Motor neuron (in vitro differentiated cells): Measurements from ENCODE around the gene CHD1L. TPM values are rescaled to one million over a fixed set of nuclear protein-coding genes. Genes with fewer than 3 reads are reported as not detected.
"Not testable (repeated sequence)": the region's sequence is repeated elsewhere in the genome, so short reads cannot be mapped to it uniquely, and the experiment has no call there.

Source experiments
- ATAC-seq, 8 experiments: fragments of 200-7000 bp; cut with Tn5 transposase; replicated peaks in 6 of 8; 2 replicates each; pipeline ENCODE4 v1.8.0; 2021; ENCODE audit warnings: mild to moderate bottlenecking in 8 of 8, moderate library complexity in 8 of 8
- H3K27ac ChIP-seq, 2 donors: fragments of 250-450 bp; sonication (Bioruptor Pico); 2 replicates each; pipeline ENCODE4 v1.9.0; 2021; ENCODE audit warnings: antibody characterized with exemption in 2 of 2, mild to moderate bottlenecking in 2 of 2, moderate library complexity in 1 of 2
- H3K4me1 ChIP-seq, 2 donors: fragments of 250-450 bp; sonication (Bioruptor Pico); replicated peaks in 1 of 2; 2 replicates each; pipeline ENCODE4 v1.6.1; 2021; ENCODE audit warnings: antibody characterized with exemption in 2 of 2, mild to moderate bottlenecking in 2 of 2, moderate library complexity in 1 of 2
- H3K4me3 ChIP-seq, 5 donors: fragments of 250-450 bp; sonication (Bioruptor Pico); 2 replicates each; pipeline ENCODE4 v1.9.0; 2021; ENCODE audit warnings: antibody characterized with exemption in 5 of 5, mild to moderate bottlenecking in 5 of 5, moderate library complexity in 4 of 5
- WGBS, 10 experiments: fragments of 450-650 bp; shearing (Covaris generic); methylation state at CpG; one replicate each; pipeline ENCODE4 v1.0.0; 2022; 5-methylcytosine and 5-hydroxymethylcytosine counted together
- in situ Hi-C, 9 experiments: fragments of 400-800 bp; cut with MboI; loops; one replicate each; pipeline ENCODE4 v1.15.0; 2021; ENCODE audit warnings: low sequenced_read_pairs in 9 of 9, low pct_unique_long_range_greater_than_20kb in 2 of 9; ENCODE audit not compliant: unreplicated experiment in 9 of 9
- total RNA-seq, 8 experiments: library from RNA; unstranded; fragments of 300-600 nt; gene quantifications; 2 replicates each; pipeline versions ENCODE4 v1.2.3 to v1.2.4, GENCODE V29; 2022

CHD1L gene
- total RNA-seq, result 10 to 100 TPM; 20.7 to 50.9 (median 31.4) TPM

DNA sequence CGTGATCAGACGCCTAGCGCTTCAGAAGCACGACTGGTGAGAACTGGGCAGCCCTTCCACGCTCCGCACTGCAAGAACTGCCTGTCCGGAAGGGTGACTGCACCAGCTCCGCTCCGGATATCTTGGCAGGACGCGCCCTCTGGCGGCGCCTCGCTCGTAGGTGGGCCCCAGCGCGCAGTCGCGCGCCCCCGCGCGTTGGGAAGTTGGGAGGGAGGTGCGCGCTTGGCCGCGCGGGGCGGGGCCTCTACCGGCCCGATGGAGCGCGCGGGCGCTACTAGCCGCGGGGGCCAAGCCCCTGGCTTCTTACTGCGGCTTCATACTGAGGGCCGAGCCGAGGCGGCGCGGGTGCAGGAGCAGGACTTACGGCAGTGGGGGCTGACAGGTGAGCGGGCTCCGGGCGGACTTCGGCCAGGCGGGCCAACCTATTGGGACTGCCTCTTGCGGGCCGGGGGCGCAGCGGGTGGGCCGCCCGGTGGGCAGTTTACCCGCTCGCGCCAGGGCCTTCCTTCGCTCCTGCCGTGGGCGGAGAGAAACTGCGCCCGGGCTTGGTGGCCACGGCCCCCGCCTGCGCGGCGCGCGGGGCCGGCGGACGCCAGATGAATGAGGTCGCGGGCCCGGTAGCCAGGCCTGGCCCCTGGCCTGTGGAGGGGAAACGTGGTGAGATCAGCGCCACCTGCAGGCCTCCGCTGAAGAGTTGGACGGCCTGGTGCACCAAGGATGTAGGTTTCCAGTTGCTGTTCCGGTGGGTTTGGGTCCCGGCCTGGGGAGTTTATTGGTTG lies at the start of gene CHD1L:
CHD1L (plus strand) TSS at position 236 of the 779 bp plus-strand sequence; CDS start at position 256, 20 bp downstream.
- ATAC-seq, result peak; percentile 87 to 92 (median 91)
- in situ Hi-C loops, result no loop called here
- WGBS, 10 experiments, result 0 to 4% (median 1%) methylated on average over 5 to 22 of the region's 82 CpGs; no CpG with 5 or more reads in 5 of the 10 experiments
- peak within 1 kb of the TSS; percentile 78 to 87 for H3K27ac ChIP-seq
- peaks cover 3 to 7% of the 10 kb centered on the region in 2 donors for H3K4me1 ChIP-seq
- peak within 1 kb of the TSS; percentile 69 to 97 (median 84) for H3K4me3 ChIP-seq

DNA sequence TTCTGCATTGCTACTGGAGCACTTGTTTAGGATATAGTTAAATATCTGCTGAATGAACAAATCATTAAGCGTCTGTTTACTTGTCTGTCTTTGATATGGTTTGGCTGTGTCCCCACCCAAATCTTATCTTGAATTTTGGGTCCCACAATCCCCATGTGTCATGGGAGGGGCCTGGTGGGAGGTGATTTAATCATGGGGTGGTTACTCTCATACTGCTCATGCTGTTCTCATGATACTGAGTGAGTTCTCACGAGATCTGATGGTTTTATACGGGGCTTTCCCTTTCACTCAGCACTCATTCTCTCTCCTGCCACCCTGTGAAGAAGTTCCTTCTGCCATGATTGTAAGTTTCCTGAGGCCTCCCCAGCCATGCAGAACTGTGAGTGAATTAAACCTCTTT lies 45.2 kb upstream of the CHD1L start:
- H3K4me3 ChIP-seq, H3K4me1 ChIP-seq, in situ Hi-C loops, ATAC-seq, H3K27ac ChIP-seq: not testable (repeated sequence)
- 50 to 100% (median 91%) methylated on average over 1 to 3 of the region's 3 CpGs; no CpG with 5 or more reads in 3 of the 10 experiments for WGBS, 10 experiments

DNA sequence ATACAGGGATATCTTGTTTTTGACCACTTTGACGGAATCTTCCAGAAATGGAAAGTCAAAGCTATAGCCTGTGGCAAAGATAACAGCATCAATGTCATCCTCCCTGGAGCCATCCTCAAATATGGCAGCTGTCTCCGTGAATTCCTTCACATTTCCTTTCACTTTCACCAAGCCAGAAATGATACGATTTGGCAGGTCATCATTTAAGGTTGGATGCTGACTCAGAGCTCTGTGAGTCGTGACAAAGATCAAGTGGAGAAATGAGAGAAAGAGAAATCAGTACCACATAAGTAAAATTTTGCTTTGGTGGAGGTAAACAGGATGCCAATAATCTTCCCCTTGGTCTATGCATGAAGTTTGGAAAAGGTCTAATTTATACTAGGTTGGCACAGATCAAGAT lies 41.2 kb upstream of the CHD1L start:
- ATAC-seq, result no peak
- H3K4me3 ChIP-seq, result no peak overlapping the region
- 0 to 90% (median 80%) methylated on average over 1 to 4 of the region's 4 CpGs; no CpG with 5 or more reads in 1 of the 10 experiments for WGBS, 10 experiments
- in situ Hi-C loops, result no loop called here
- no peaks in the 10 kb centered on the region for H3K4me1 ChIP-seq
- H3K27ac ChIP-seq, result no peak overlapping the region

DNA sequence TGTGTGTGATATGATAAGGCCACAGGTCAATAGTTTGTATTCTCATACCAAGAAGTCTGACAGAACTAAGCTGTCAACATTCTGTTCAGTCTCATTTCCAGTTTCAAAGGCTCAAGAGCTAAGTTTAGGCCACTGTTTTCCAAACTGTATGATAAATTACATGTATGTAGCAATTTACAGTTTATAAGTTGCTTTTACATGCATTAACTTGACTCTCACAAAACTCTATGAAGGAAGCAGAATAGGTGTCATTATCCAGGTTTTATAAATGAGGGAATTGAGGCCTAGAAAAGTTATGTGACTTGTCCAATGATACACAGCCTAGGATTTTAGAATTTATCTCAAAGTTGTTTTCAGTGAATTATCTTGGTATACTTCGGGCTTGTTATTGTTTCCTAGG lies 40.7 kb upstream of the CHD1L start:
- in situ Hi-C loops, result no loop called here
- Histone ChIP-seq H3K27ac (no peak overlapping the region), H3K4me3 (no peak overlapping the region), H3K4me1 (no peaks in the 10 kb centered on the region)
- 38 to 100% (median 83%) methylated on average over 1 of the region's 1 CpG for WGBS, 10 experiments
- ATAC-seq, result no peak

DNA sequence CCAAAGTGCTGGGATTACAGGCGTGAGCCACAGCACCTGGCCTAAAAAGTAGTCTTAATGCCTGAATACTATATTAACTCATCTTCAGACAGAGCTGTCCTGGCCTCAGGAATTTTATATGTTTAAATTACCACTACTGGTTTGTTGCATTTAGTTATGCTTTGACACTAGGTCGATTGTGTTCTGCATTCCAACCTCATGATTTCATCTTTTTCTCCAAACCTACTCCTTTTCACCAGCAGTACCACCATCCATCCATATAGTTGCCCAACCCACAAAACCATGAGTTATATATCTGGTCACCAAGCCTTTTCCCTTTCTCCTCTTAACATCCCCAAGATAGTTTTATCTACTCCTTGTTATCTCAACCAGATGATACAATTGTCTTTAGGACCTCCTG lies 39.9 kb upstream of the CHD1L start:
- Histone ChIP-seq H3K4me3 (no peak overlapping the region), H3K27ac (no peak overlapping the region), H3K4me1 (no peaks in the 10 kb centered on the region)
- in situ Hi-C loops, result no loop called here
- 8 to 67% (median 35%) methylated on average over 1 to 2 of the region's 2 CpGs; no CpG with 5 or more reads in 2 of the 10 experiments for WGBS, 10 experiments
- no peak for ATAC-seq

DNA sequence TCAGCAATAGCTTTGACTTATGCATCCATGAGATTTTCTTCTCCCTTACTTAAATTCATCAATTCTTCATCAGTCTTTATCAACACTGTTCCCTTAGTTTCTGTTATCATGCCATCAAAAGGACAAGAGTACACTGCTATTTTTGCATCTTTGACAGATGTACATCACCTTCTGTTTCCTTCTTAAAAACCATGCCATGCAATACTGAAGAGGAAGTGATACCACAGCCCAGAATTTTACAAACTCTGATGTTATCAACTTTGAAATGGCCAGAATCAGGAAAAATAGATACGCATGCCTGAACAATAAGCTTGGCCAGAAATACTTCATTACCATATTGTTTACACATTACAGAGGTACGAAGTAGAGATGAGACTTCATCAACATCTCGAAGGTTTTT lies 38.4 kb upstream of the CHD1L start:
- Histone ChIP-seq H3K27ac (no peak overlapping the region), H3K4me3 (no peak overlapping the region), H3K4me1 (no peaks in the 10 kb centered on the region)
- in situ Hi-C loops, result no loop called here
- WGBS, 10 experiments, result 44 to 93% (median 76%) methylated on average over 1 to 3 of the region's 3 CpGs
- no peak for ATAC-seq

DNA sequence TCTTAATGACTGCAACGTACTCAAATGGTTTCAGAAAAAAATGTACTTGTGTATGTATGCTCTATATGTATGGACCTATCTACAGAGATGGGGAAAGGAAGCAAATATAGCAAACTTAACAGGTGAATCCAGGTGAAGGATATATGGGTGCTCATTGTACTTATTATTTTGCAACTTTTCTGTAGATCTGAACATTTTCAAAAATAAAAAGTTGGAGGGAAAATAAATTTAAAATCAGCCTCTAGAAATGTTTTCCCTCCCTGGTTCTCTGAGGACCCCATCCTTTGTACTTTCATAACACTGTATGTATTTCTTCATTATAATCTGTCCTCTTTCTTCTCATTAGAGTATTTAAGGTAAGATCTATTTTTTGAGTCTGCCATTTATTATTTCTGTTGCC lies 35.3 kb upstream of the CHD1L start:
- no peak for ATAC-seq
- in situ Hi-C loops, result no loop called here
- H3K27ac ChIP-seq, result no peak overlapping the region
- no peak overlapping the region for H3K4me3 ChIP-seq
- 0 to 93% (median 50%) methylated on average over 1 of the region's 1 CpG; no CpG with 5 or more reads in 3 of the 10 experiments for WGBS, 10 experiments
- H3K4me1 ChIP-seq, result no peaks in the 10 kb centered on the region

DNA sequence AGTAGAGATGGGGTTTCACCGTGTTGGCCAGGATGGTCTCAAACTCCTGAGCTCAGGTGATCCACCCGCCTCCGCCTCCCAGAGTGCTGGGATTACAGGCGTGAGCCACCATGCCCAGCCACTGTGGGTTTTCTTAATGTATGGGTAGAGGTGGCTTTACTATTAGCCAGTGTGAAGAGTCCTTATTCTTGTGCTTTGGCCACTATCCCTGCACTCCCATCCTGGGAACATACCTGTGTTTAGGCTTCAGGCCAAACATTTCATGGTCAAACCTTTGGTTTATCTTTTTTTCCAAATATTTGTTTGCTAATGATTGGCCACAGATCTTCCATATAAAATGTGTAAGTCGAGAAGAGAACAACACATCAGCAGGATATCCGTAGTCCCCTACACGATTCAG lies 33.9 kb upstream of the CHD1L start:
- no peak for ATAC-seq
- in situ Hi-C loops, result no loop called here
- Histone ChIP-seq H3K4me3 (no peak overlapping the region), H3K27ac (no peak overlapping the region), H3K4me1 (no peaks in the 10 kb centered on the region)
- 50 to 88% (median 78%) methylated on average over 2 to 5 of the region's 7 CpGs; no CpG with 5 or more reads in 3 of the 10 experiments for WGBS, 10 experiments

DNA sequence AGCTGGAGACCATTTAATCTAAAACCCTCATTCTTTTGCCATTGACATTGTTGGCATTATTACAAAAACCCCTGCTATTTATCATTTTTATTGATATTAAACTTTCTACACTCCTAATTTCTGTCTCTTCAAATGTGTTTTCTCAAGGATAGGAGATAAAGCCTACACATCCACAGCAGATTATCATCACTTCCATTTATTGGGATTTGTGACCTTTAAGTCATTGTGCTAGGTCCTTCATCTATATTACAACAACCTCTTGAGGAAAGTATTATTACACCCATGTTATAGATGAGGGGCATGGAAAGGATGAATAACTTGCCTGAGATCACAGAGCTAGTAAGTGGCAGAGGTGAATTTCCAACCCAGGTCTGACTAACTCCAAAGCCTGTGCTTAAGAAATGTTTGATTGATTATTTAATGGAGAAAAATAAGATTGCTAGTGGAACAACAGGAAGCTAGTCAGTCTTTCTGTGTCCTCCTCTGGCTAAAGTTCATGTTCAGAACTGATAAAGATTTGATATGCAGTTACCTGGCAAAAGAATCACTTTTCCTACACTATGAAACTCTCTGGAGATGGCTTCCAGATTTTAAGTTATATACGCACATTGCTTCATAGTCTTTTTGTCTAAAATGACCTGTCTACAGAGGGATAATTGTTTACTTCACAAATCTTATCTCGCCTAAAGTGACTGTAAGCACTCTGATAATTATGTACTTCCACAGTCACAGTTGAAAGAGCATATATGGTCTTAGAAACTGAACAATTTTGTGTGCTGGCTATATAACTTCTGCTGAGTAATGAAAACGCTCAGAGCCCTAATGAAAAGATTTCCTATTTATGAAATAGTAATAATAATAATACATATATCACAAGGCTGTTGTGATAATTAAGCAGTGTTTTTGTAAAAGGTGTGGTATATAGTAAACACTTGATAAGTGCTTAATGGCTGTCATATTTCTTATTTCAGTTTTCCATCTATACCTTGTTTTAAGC lies 32.4 kb upstream of the CHD1L start:
- H3K4me3 ChIP-seq, result no peak overlapping the region
- H3K27ac ChIP-seq, result no peak overlapping the region
- H3K4me1 ChIP-seq, result no peaks in the 10 kb centered on the region
- in situ Hi-C loops, result no loop called here
- 56 to 92% (median 87%) methylated on average over 1 to 3 of the region's 3 CpGs; no CpG with 5 or more reads in 1 of the 10 experiments for WGBS, 10 experiments
- ATAC-seq, result no peak

DNA sequence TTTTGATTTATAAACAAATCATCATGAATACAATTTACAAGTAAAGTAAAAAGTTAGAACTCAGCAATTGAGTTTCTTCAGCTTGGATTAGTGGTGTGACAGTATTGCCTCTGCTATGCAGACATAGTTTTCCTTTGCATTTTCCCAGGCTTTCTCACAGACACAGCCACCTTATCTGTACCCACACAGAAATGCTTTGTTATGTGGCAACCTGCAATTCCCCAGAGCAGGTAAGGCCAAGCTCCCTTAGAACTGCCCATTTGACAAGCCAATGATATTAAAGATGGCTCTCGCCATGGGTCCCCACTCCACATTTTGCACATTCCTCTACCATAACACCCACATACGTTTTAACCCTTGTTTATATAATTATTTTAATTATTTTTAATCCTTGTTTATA lies 31.5 kb upstream of the CHD1L start:
- WGBS, 10 experiments, result 25 to 100% (median 64%) methylated on average over 1 to 2 of the region's 2 CpGs; no CpG with 5 or more reads in 3 of the 10 experiments
- no peak overlapping the region for H3K27ac ChIP-seq
- in situ Hi-C loops, result no loop called here
- ATAC-seq, result no peak
- no peaks in the 10 kb centered on the region for H3K4me1 ChIP-seq
- no peak overlapping the region for H3K4me3 ChIP-seq

DNA sequence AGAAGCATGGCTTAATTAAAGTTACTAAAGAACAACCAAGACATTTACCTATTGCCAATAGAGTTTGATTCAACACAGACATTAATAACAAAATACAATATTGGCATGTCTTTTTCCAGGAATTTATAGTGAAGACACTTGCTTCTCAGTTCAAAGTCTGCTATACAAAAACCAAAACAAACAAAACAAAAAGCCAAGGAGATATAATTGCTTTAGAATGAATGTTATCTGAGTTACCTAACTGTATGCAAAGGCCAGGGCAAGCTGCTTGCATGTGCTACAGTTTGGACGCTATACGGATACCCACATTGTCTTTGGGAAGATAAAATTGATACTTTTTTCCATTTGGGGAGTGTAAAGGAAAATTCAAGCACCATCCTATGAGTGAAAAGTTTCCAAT lies 30.9 kb upstream of the CHD1L start:
- in situ Hi-C loops, result no loop called here
- WGBS, 10 experiments, result 90 to 100% (median 96%) methylated on average over 1 to 2 of the region's 2 CpGs; no CpG with 5 or more reads in 1 of the 10 experiments
- no peak for ATAC-seq

DNA sequence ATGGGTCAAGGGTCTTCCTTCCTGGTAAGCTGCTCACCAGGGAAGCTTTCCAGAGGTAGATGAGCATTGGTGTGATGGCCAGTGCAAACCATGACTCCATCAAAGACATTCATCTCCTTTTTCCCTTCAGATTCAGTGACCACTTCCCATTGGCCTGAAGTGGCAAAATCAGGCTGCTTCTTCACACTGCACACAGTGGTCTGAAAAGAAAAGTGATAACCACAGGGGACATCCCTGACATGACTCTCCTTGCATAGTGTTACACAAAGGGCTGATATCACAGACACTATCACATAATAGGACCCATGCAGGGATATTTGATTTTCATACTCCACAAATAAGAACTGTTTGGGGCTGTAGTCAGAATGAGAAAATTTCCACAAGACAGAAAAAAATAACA lies 29.2 kb upstream of the CHD1L start:
- H3K4me1 ChIP-seq, result no peaks in the 10 kb centered on the region
- H3K4me3 ChIP-seq, result no peak overlapping the region
- ATAC-seq, result no peak
- no peak overlapping the region for H3K27ac ChIP-seq
- in situ Hi-C loops, result no loop called here

More for the DNA sequence above, 30.9 kb upstream of the CHD1L start:
- H3K4me1 ChIP-seq, result no peaks in the 10 kb centered on the region
- no peak overlapping the region for H3K27ac ChIP-seq
- no peak overlapping the region for H3K4me3 ChIP-seq

DNA sequence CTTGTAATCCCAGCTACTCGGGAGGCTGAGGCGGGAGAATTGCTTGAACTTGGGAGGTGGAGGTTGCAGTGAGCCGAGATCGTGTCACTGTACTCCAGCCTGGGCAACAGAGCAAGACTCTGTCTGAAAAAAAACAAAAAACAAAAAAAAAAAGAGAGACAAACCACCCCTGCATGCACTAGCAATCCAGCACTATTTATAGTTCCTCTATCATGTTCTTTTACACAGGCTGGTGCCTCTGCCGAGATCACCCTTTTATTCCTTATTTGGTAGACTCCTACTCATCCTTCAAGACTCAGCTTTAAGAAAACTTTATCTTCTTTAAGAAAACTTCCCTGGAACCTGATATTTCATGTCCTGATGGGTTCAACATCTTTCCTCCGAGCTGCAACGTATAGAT lies 28.2 kb upstream of the CHD1L start:
- Histone ChIP-seq H3K27ac (no peak overlapping the region), H3K4me3 (no peak overlapping the region), H3K4me1 (no peaks in the 10 kb centered on the region)
- in situ Hi-C loops, result no loop called here
- no peak for ATAC-seq
- 69 to 100% (median 90%) methylated on average over 3 to 7 of the region's 7 CpGs for WGBS, 10 experiments
